BJ (cell line): ENCODE measurements around the gene EIF2AK2. TPM values are rescaled to one million over a fixed set of nuclear protein-coding genes. Genes with fewer than 3 reads are reported as not detected.

Experiments used
- CTCF ChIA-PET: fragments of 350-600 bp; formaldehyde crosslinking; extraction: SDS; loops from one replicate; lab custom pipeline; 2021; ENCODE audit warnings: antibody characterized with exemption, inconsistent platforms; lab: Yijun Ruan, JAX
- POLR2A ChIA-PET: fragments of 300-600 bp; sonication (Branson Sonifier 250); formaldehyde crosslinking; extraction: SDS; loops from one replicate; lab custom pipeline; 2021; ENCODE audit warnings: antibody characterized with exemption; lab: Charles Lee
- DNase-seq: peaks from one replicate; pipeline ENCODE4 v3.0.0-alpha.2; 2011; ENCODE audit warnings: low read depth
- H3K27me3 ChIP-seq: 2 replicates; pipeline ENCODE4 v1.6.0; 2011; ENCODE audit warnings: low read length; ENCODE audit not compliant: control insufficient read depth, insufficient read depth
- H3K36me3 ChIP-seq: 2 replicates; pipeline ENCODE4 v1.5.1; 2011; ENCODE audit warnings: low read length; ENCODE audit not compliant: control insufficient read depth, insufficient read depth
- H3K4me3 ChIP-seq: 2 replicates; pipeline ENCODE4 v1.5.1; 2011; ENCODE audit warnings: low read depth, mild to moderate bottlenecking, control low read depth, low read length
- CTCF ChIP-seq: IDR thresholded peaks from 2 replicates; pipeline ENCODE4 v1.5.1; 2011; ENCODE audit warnings: low read depth, mild to moderate bottlenecking, control low read depth, inconsistent platforms, low read length, moderate library complexity; ENCODE audit not compliant: insufficient read depth
- polyA plus RNA-seq: library from polyadenylated mRNA; depleted of rRNA; stranded (reverse); fragments of >200 nt; gene quantifications from 2 replicates; pipeline ENCODE4 v1.2.3, GENCODE V29; 2011

The EIF2AK2 gene
- polyA plus RNA-seq, 1 experiment: 9.3 TPM

- H3K36me3 ChIP-seq: no peaks in the 10 kb centered on the region
- POLR2A ChIA-PET: no interaction called here
- no peak for DNase-seq
- no peak for TF ChIP-seq CTCF
- no peaks in the 10 kb centered on the region for H3K27me3 ChIP-seq
- CTCF ChIA-PET: interaction anchor here (1.0 to 1.7 kb wide), 2 partner anchors 15 to 54 kb away, joined by 3 read pairs; no protein-coding TSS in a partner anchor
- H3K4me3 ChIP-seq: no peak overlapping the region
Observed at GRCh38 chr2:37117566-37117965, 39.2 kb downstream of the EIF2AK2 start.

- Histone ChIP-seq H3K36me3 (peaks cover 9% of the 10 kb centered on the region), H3K27me3 (no peaks in the 10 kb centered on the region), H3K4me3 (no peak overlapping the region)
- POLR2A ChIA-PET: no interaction called here
- DNase-seq: no peak
- no peak for TF ChIP-seq CTCF
- CTCF ChIA-PET: interaction anchor here (0.7 kb wide), 1 partner anchor 8 kb away, joined by 3 read pairs; no protein-coding TSS in a partner anchor
Observed at GRCh38 chr2:37111958-37112357, 44.8 kb downstream of the EIF2AK2 start.

GRCh38 chr2:37110306-37111212 lies 46.2 kb downstream of the EIF2AK2 start:
- Histone ChIP-seq H3K4me3 (no peak overlapping the region), H3K36me3 (peaks cover 9% of the 10 kb centered on the region), H3K27me3 (no peaks in the 10 kb centered on the region)
- POLR2A ChIA-PET: no interaction called here
- CTCF ChIA-PET: interaction anchor here (0.9 kb wide), 1 partner anchor 22 kb away, joined by 4 read pairs; no protein-coding TSS in a partner anchor
- no peak for TF ChIP-seq CTCF
- DNase-seq: no peak

GRCh38 chr2:37109523-37109922 lies 47.3 kb downstream of the EIF2AK2 start:
- no peak for DNase-seq
- Histone ChIP-seq H3K36me3 (peaks cover 11% of the 10 kb centered on the region), H3K4me3 (no peak overlapping the region), H3K27me3 (no peaks in the 10 kb centered on the region)
- CTCF ChIA-PET: interaction anchor here (0.6 kb wide), 1 partner anchor 292 kb away, joined by 3 read pairs; no protein-coding TSS in a partner anchor
- POLR2A ChIA-PET: no interaction called here
- TF ChIP-seq CTCF: no peak

- H3K36me3 ChIP-seq: peaks cover 8% of the 10 kb centered on the region
- CTCF ChIA-PET: no interaction called here
- H3K4me3 ChIP-seq: no peak overlapping the region
- no peak for TF ChIP-seq CTCF
- H3K27me3 ChIP-seq: no peaks in the 10 kb centered on the region
- no peak for DNase-seq
- POLR2A ChIA-PET: interaction anchor here (0.5 kb wide), 1 partner anchor 110 kb away, joined by 3 read pairs; no protein-coding TSS in a partner anchor
Observed at GRCh38 chr2:37105150-37105549, 51.6 kb downstream of the EIF2AK2 start.
